Thoracic aorta (tissue), 2 donors: ENCODE results near the gene PTPRCAP. TPM values are rescaled to one million over a fixed set of nuclear protein-coding genes. Genes with fewer than 3 reads are reported as not detected.

Source experiments
- ATAC-seq: fragments of 150-250 bp; one replicate; pipeline ENCODE4 v1.8.0; 2017; ENCODE audit warnings: low read depth; ENCODE audit not compliant: insufficient number of reproducible peaks, low FRiP score
- DNase-seq: peaks from one replicate; pipeline ENCODE4 v3.0.0-alpha.2; 2020; ENCODE audit warnings: low spot score
- H3K27ac ChIP-seq, 2 donors: fragments of 200-600 bp; sonication (generic); 1 replicate in 1 of 2; 2 replicates in 1 of 2; pipeline ENCODE4 v1.5.1; 2016; ENCODE audit warnings: mild to moderate bottlenecking in 2 of 2, moderate library complexity in 2 of 2
- H3K27me3 ChIP-seq: fragments of 200-600 bp; sonication (generic); replicated peaks from 2 replicates; pipeline ENCODE4 v1.6.0; 2016; ENCODE audit warnings: mild to moderate bottlenecking; ENCODE audit not compliant: insufficient read depth
- H3K36me3 ChIP-seq: fragments of 200-600 bp; sonication (generic); one replicate; pipeline ENCODE4 v1.5.1; 2016
- H3K4me1 ChIP-seq, 2 donors: fragments of 200-600 bp; sonication (generic); 1 replicate in 1 of 2; 2 replicates in 1 of 2; pipeline versions ENCODE4 v1.5.1 to v1.6.0; 2016; ENCODE audit warnings: low read depth in 2 of 2, mild to moderate bottlenecking in 1 of 2; ENCODE audit not compliant: control insufficient read depth in 1 of 2
- H3K4me3 ChIP-seq: fragments of 200-600 bp; sonication (generic); 2 replicates; pipeline ENCODE4 v1.5.1; 2016; ENCODE audit warnings: mild to moderate bottlenecking
- H3K9me3 ChIP-seq: fragments of 200-600 bp; sonication (generic); 2 replicates; pipeline ENCODE4 v1.5.1; 2016
- total RNA-seq, 2 donors: library from RNA; depleted of rRNA; stranded (reverse); fragments of >200 nt; gene quantifications; one replicate each; pipeline versions ENCODE4 v1.1.0 to v1.2.3, GENCODE V29; 2016
- TF ChIP-seq, protein P1 (sequence below): fragments of 200-600 bp; sonication (generic); IDR thresholded peaks from one replicate; pipeline ENCODE4 v1.5.1; 2019; ENCODE audit warnings: antibody characterized with exemption

PTPRCAP gene
- total RNA-seq, 2 donors from 2014 or later = 4.0 to 7.2 TPM

DNA sequence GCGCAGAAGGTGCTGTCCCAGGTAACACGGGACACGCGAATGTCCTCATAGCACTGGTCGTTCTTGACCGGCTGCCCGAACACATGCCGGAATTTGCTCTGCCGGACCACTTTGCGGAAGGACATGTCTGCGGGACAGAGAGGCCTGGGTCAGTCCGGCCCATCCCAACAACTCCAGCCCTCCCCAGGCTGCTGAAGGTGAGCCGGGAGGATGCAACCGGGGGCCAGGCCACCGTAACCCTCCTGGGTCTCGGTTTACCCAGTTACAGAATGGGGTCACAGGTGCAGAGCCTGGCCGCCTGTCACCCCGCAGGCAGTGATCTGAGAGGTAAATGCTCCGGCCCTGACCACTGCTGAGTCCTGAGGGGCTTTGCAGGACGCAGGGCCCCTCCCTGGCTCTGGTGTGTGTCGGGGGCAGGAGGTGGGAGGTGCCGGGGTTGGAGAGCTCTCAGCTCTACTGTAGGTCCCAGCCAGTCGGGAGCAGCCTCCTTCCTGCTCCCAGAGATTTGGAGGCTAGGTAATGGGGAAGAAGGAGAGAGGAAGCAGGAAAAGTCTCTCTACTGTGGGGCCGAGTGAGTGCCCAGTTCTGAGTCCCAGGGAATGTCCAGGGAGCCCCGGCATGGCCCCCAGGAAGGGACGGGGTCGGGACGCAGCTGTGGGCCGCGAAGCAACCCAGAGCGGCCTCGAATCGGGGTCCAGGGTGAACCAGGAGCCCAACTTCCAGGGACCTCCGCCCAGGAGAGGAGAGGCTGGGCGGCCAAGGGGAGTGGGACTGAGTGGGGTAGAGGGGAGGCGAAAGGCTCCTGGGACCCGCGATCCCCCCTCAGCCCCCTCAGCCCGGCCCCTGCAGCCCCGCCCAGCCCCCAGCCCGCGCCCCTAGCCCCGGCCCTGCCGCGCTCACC lies 5.3 kb upstream of the PTPRCAP start:
- DNase-seq (no peak), ATAC-seq (no peak)
- TF ChIP-seq, protein P1, sequence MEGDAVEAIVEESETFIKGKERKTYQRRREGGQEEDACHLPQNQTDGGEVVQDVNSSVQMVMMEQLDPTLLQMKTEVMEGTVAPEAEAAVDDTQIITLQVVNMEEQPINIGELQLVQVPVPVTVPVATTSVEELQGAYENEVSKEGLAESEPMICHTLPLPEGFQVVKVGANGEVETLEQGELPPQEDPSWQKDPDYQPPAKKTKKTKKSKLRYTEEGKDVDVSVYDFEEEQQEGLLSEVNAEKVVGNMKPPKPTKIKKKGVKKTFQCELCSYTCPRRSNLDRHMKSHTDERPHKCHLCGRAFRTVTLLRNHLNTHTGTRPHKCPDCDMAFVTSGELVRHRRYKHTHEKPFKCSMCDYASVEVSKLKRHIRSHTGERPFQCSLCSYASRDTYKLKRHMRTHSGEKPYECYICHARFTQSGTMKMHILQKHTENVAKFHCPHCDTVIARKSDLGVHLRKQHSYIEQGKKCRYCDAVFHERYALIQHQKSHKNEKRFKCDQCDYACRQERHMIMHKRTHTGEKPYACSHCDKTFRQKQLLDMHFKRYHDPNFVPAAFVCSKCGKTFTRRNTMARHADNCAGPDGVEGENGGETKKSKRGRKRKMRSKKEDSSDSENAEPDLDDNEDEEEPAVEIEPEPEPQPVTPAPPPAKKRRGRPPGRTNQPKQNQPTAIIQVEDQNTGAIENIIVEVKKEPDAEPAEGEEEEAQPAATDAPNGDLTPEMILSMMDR = no peak
- Histone ChIP-seq H3K9me3 (no peaks in the 10 kb centered on the region), H3K36me3 (peaks cover 5% of the 10 kb centered on the region), H3K27me3 (no peaks in the 10 kb centered on the region), H3K4me1 (peaks cover 12 to 34% of the 10 kb centered on the region in 2 donors), H3K4me3 (peak overlapping the region; percentile 98), H3K27ac (peak overlapping the region; percentile 86 to 97)

DNA sequence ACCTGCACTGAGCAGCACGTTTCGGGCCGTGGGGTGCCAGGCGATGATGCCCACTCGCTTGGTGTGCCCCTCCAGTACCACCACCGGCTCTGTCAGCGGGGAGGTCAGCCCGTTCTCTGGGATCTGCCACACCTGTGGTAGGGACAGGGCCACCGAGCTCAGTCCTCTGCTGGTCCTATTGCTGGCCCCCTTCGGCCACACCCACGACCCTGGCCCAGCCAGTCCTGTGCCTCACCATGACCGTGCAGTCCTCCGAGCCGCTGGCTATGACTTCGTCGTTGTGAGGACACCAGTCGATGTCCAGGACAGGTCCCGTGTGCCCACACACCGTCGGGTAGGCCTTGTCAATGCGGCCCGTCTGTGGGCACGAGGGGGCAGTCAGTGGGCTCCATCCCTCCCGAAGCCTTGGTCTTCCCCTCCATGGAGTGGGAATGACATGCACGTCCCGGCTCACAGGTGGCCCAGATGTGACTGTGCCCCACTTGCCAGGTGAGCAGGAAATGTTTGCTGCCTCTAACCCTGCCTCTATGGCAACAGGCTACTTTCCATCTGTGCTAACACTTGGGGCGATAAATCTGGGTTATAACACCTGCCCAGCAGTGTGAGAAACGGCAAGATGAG lies 4.4 kb upstream of the PTPRCAP start:
- no peak overlapping the region for H3K4me3 ChIP-seq
- no peak overlapping the region for H3K27ac ChIP-seq
- peaks cover 5% of the 10 kb centered on the region for H3K36me3 ChIP-seq
- ATAC-seq (no peak), DNase-seq (no peak)
- H3K4me1 ChIP-seq = peaks cover 12 to 34% of the 10 kb centered on the region in 2 donors
- no peaks in the 10 kb centered on the region for H3K27me3 ChIP-seq
- no peaks in the 10 kb centered on the region for H3K9me3 ChIP-seq
- TF ChIP-seq, protein P1 = no peak

DNA sequence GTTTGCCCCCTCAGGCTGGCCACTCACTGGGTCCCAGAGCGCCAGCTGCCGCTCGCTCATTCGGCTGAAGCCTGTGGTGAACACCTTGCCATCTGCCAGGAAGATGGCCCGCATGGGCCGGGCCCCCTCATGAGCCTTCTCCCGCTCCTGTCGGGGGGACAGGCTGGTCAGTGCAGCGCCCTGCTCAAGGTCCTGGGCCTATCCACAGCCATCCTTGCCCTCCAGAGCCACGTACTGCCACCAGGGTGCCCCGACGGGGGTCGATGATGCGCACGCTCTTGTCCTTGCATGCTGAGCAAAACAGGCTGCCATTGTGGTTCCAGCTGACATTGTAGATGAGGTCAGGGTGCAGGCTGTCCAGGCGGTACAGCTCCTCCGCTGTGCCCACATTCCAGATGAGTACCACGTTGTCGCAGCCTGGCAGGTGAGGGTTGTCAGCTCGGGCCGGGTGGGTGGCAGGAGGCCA lies 3.6 kb upstream of the PTPRCAP start:
- Histone ChIP-seq H3K27me3 (no peaks in the 10 kb centered on the region), H3K27ac (no peak overlapping the region), H3K9me3 (no peaks in the 10 kb centered on the region), H3K4me3 (no peak overlapping the region), H3K36me3 (peaks cover 5% of the 10 kb centered on the region), H3K4me1 (peaks cover 12 to 40% of the 10 kb centered on the region in 2 donors)
- no peak for ATAC-seq
- no peak for DNase-seq
- TF ChIP-seq, protein P1 = no peak

DNA sequence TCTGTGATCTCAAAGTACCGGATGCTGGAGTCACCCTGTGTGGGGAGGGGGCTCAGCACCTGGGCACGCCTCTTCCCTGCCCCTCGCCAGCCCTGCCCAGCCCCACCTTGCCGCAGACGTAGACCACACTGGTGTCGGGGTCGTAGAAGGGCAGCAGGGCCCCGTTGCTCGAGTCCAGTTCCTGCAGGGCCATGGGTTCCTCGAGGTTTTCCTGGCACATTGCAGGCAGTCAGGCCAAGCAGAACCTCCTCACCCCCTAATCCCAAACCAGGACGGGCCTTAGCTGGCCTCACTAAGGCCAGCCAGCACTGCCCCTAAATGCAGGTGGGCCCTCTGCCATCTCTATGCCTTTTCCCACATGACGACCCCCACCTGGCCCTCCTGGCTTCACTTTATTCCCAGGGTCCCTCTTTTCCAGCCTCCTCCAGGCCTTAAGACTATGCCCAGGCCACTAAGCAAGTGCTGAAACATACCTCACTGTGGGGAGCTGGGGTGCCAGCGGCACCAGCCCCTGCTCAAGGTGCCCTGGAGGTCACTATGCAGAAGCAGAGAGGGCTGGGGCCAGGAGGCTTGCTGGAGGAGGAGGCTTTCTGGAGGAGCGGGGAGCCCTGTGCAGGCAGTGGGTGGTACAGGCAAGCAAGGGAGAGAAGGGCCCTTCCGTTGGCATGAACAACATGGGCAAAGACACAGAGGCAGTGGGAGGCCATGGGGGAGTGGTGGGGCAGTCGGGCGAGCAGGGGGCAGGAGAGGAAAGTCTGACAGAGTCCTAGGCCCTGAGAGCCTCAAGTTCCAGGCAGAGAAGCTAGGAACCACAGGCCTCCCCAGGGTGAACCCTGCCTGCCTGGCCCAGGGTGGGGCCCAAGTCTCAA lies 3.0 kb upstream of the PTPRCAP start:
- Histone ChIP-seq H3K4me1 (peaks cover 12 to 45% of the 10 kb centered on the region in 2 donors), H3K27me3 (no peaks in the 10 kb centered on the region), H3K27ac (no peak overlapping the region), H3K9me3 (no peaks in the 10 kb centered on the region), H3K4me3 (no peak overlapping the region), H3K36me3 (peaks cover 5% of the 10 kb centered on the region)
- DNase-seq (no peak), ATAC-seq (no peak)
- TF ChIP-seq, protein P1 = no peak
